ENCODE measurements around the gene HAAO. TPM values are rescaled to one million over a fixed set of nuclear protein-coding genes. Genes with fewer than 3 reads are reported as not detected.

HAAO gene
- total and polyA plus RNA-seq, 2 of the 13 experiments (the other 11 are each of a cell fraction or from before 2014, with no cell fraction given) = 36.1 to 42.7 TPM

DNA sequence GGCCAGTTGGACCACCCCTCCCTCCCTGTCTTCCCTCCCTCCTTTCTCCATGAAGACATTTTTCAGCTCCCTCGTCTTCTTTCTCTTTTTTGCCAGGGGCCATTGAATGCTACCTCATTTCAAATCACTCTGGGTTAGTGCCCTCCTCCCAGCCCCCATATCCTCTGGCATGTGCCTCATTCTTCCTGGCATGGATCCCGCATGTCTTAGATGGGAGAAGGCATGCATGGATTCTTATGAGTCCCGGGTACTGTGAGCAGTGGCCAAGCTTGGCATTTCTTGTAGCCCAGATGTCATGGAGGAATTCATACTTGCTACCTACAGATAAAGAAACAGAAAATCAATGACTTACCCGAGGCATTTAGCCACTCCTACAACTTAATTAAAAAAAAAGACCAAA is 9.0 kb upstream of the HAAO start:
- BruUV-seq (replicated peaks) = no TSS peak

GRCh38 chr2:42800981-42801380 is 8.6 kb upstream of the HAAO start:
- ATAC-seq (peak; percentile 35), FAIRE-seq (no peak), DNase-seq (ENCODE audit: low spot score) (no peak)
- H3K79me2 ChIP-seq (ENCODE audit: insufficient read depth, low read length) = peaks cover 3% of the 10 kb centered on the region
- intact Hi-C loops (cut with micrococcal nuclease; ENCODE audit: unreplicated experiment) = no loop called here
- H3K27ac ChIP-seq (ENCODE audit: extremely low read length, insufficient read depth, low read length) = no peak overlapping the region
- no peaks in the 10 kb centered on the region; a peak in 1 of 5 replicates for H3K27me3 ChIP-seq (ENCODE audit: control insufficient read depth in 1 of 2, insufficient read depth in 2 of 2, low read length in 2 of 2)
- BruUV-seq (replicated peaks) = no TSS peak
- H4K20me1 ChIP-seq (ENCODE audit: insufficient read depth, low read length) = no peaks in the 10 kb centered on the region
- H3K36me3 ChIP-seq (replicated peaks in 1 of 2; ENCODE audit: control insufficient read depth in 1 of 2, insufficient read depth in 2 of 2, low read length in 2 of 2) = peaks cover 0 to under 1% of the 10 kb centered on the region in 2 experiments; a peak in 1 of 5 replicates
- H3K9ac ChIP-seq (ENCODE audit: insufficient read depth, low read depth, low read length) = no peak overlapping the region
- H3K4me3 ChIP-seq (replicated peaks in 1 of 3; ENCODE audit: insufficient read depth in 1 of 3, low read depth in 2 of 3, low read length in 3 of 3) = no peak overlapping the region
- no peak overlapping the region for H3K4me2 ChIP-seq (ENCODE audit: low read depth, low read length)
- WGBS (ENCODE audit: low lambda C conversion rate) = 75% methylated on average over 2 of the region's 2 CpGs
- in situ Hi-C loops (cut with HindIII; ENCODE audit: extremely low pct_ligation_motif_present, low pct_unique_long_range_greater_than_20kb) = no loop called here
- no peaks in the 10 kb centered on the region for H3K9me3 ChIP-seq (ENCODE audit: low read length)
- CTCF ChIA-PET (ENCODE audit: low intra/inter-chr PET ratio, low total read pairs) = no interaction called here
- peaks cover 23% of the 10 kb centered on the region for H3K4me1 ChIP-seq (ENCODE audit: insufficient read depth, low read length)
- TF ChIP-seq TBL1XR1 (IDR thresholded peaks at IDR 0.05; ENCODE audit: borderline replicate concordance, low read length, partially characterized antibody) (no peak), POLR2A (IDR thresholded peaks at IDR 0.05; ENCODE audit: insufficient read depth in 1 of 2, low read depth in 2 of 2, low read length in 2 of 2) (0 out of 4 replicates have a peak, but pooled peaks of 1 of the 2 experiments have one; percentile 19), POLR2G (IDR thresholded peaks at IDR 0.05; ENCODE audit: low read depth, low read length) (peak; percentile 45), BRF2 (CRISPR knock-in tag; IDR thresholded peaks at IDR 0.05) (0 out of 2 replicates have a peak, but pooled peaks have one; percentile 42), PCBP2 (optimal IDR thresholded peaks at IDR 0.05; ENCODE audit: low read depth, low read length, poor library complexity, severe bottlenecking) (peak; percentile 19)
- POLR2A ChIA-PET = interaction anchor here (2.1 to 2.9 kb wide), 3 partner anchors 9 to 13 kb away, joined by 14 to 40 read pairs (median 27); partner anchors contain the start of gene HAAO
- H2AFZ ChIP-seq (ENCODE audit: low read length) = no peak overlapping the region

More for the DNA sequence above, 9.0 kb upstream of the HAAO start:
- Histone ChIP-seq H3K4me1 (ENCODE audit: insufficient read depth, low read length) (peaks cover 19% of the 10 kb centered on the region), H4K20me1 (ENCODE audit: insufficient read depth, low read length) (no peaks in the 10 kb centered on the region), H3K79me2 (ENCODE audit: insufficient read depth, low read length) (no peaks in the 10 kb centered on the region), H3K9me3 (ENCODE audit: low read length) (no peaks in the 10 kb centered on the region), H3K4me2 (ENCODE audit: low read depth, low read length) (no peak overlapping the region), H3K9ac (ENCODE audit: insufficient read depth, low read depth, low read length) (no peak overlapping the region), H3K27me3 (ENCODE audit: control insufficient read depth in 1 of 2, insufficient read depth in 2 of 2, low read length in 2 of 2) (no peaks in the 10 kb centered on the region; a peak in 1 of 5 replicates), H3K27ac (ENCODE audit: extremely low read length, insufficient read depth, low read length) (no peak overlapping the region), H3K4me3 (replicated peaks in 1 of 3; ENCODE audit: insufficient read depth in 1 of 3, low read depth in 2 of 3, low read length in 3 of 3) (no peak overlapping the region), H3K36me3 (replicated peaks in 1 of 2; ENCODE audit: control insufficient read depth in 1 of 2, insufficient read depth in 2 of 2, low read length in 2 of 2) (no peaks in the 10 kb centered on the region), H2AFZ (ENCODE audit: low read length) (no peak overlapping the region)
- no peak for DNase-seq (ENCODE audit: low spot score)
- in situ Hi-C loops (cut with HindIII; ENCODE audit: extremely low pct_ligation_motif_present, low pct_unique_long_range_greater_than_20kb) = no loop called here
- ChIA-PET CTCF (ENCODE audit: low intra/inter-chr PET ratio, low total read pairs) (no interaction called here), POLR2A (interaction anchor here (2.1 to 2.9 kb wide), 3 partner anchors 9 to 13 kb away, joined by 14 to 40 read pairs (median 27); partner anchors contain the start of gene HAAO)
- WGBS (ENCODE audit: low lambda C conversion rate) = 67% methylated on average over 4 of the region's 4 CpGs
- TF ChIP-seq ZNF432 (CRISPR knock-in tag; IDR thresholded peaks at IDR 0.05; ENCODE audit: borderline replicate concordance) (no peak), NFIC (IDR thresholded peaks at IDR 0.05; ENCODE audit: low read length) (no peak), DMAP1 (CRISPR knock-in tag; IDR thresholded peaks at IDR 0.05) (no peak), RBM22 (optimal IDR thresholded peaks at IDR 0.05; ENCODE audit: low read length) (peak; percentile 27), POLR2G (IDR thresholded peaks at IDR 0.05; ENCODE audit: low read depth, low read length) (0 out of 2 replicates have a peak, but pooled peaks have one; percentile 16)
- intact Hi-C loops (cut with micrococcal nuclease; ENCODE audit: unreplicated experiment) = no loop called here
- no peak for FAIRE-seq
- ATAC-seq = peak; percentile 12
